Activated T-helper 9 cell treated with anti-CD3 and anti-CD28 coated beads, Interleukin-2, amount 50 U/mL, for 16 hours (primary cell): ENCODE results near the gene DPM2.

Experiments
- DNase-seq: peaks from one replicate; pipeline ENCODE4 v3.0.0-alpha.2; 2020; ENCODE audit warnings: low read depth

DPM2 gene

GRCh38 chr9:127973169-127974000 is 35.7 kb upstream of the DPM2 start:
- DNase-seq, result no peak

GRCh38 chr9:127972236-127972871 is 34.7 kb upstream of the DPM2 start:
- DNase-seq, result no peak

GRCh38 chr9:127971357-127972235 is 33.9 kb upstream of the DPM2 start:
- no peak for DNase-seq

- DNase-seq, result peak; percentile 55
Measured at GRCh38 chr9:127970401-127971313, 33.0 kb upstream of the DPM2 start.

- no peak for DNase-seq
Measured at GRCh38 chr9:127968700-127969383, 31.2 kb upstream of the DPM2 start.

GRCh38 chr9:127968042-127968441 is 30.4 kb upstream of the DPM2 start:
- DNase-seq, result no peak

GRCh38 chr9:127967151-127967809 is 29.6 kb upstream of the DPM2 start:
- no peak for DNase-seq

- DNase-seq, result no peak
Measured at GRCh38 chr9:127966416-127967150, 28.9 kb upstream of the DPM2 start.

GRCh38 chr9:127965953-127966352 is 28.3 kb upstream of the DPM2 start:
- DNase-seq, result no peak

GRCh38 chr9:127963359-127964064 is 25.9 kb upstream of the DPM2 start:
- DNase-seq, result no peak

- DNase-seq, result no peak
Measured at GRCh38 chr9:127963041-127963358, 25.3 kb upstream of the DPM2 start.

- DNase-seq, result no peak
Measured at GRCh38 chr9:127962278-127962677, 24.6 kb upstream of the DPM2 start.

GRCh38 chr9:127961613-127962155 is 24.0 kb upstream of the DPM2 start:
- DNase-seq, result no peak

- no peak for DNase-seq
Measured at GRCh38 chr9:127961155-127961490, 23.5 kb upstream of the DPM2 start.

GRCh38 chr9:127960410-127961154 is 22.9 kb upstream of the DPM2 start:
- no peak for DNase-seq

GRCh38 chr9:127959841-127960409 is 22.3 kb upstream of the DPM2 start:
- DNase-seq, result no peak

- no peak for DNase-seq
Measured at GRCh38 chr9:127959398-127959797, 21.7 kb upstream of the DPM2 start.

- DNase-seq, result no peak
Measured at GRCh38 chr9:127958728-127959127, 21.1 kb upstream of the DPM2 start.
